Measurements from ENCODE around the gene SPON1.

- TF ChIP-seq EZH2 (IDR thresholded peaks at IDR 0.05; ENCODE audit: insufficient read depth, poor library complexity, severe bottlenecking), result no peak
- TF ChIP-seq EZH2phosphoT487 (IDR thresholded peaks at IDR 0.05; ENCODE audit: insufficient read depth, low read depth), result no peak
These were observed 78.5 kb downstream of the SPON1 start for GRCh38 chr11:14041040-14041439.

All from GM23248 (cell line).